Naive thymus-derived CD4-positive, alpha-beta T cell (primary cell): ENCODE measurements around the gene MYO9A. TPM values are rescaled to one million over a fixed set of nuclear protein-coding genes. Genes with fewer than 3 reads are reported as not detected.

Source experiments
- ATAC-seq: fragments of 150-1000 bp; cut with Tn5 transposase; 2 replicates; pipeline ENCODE4 v1.10.0; 2021; ENCODE audit warnings: mild to moderate bottlenecking, moderate library complexity
- CTCF ChIA-PET: fragments of 350-600 bp; sonication (Branson Sonifier 250); formaldehyde crosslinking; loops from one replicate; lab custom pipeline; 2021; ENCODE audit warnings: antibody characterized with exemption; lab: Charles Lee
- POLR2A ChIA-PET: fragments of 350-600 bp; sonication (Branson Sonifier 250); formaldehyde crosslinking; loops from one replicate; lab custom pipeline; 2021; ENCODE audit warnings: antibody characterized with exemption, inconsistent platforms; lab: Charles Lee
- DNase-seq, 9 donors: peaks; one replicate each; pipeline versions ENCODE4 v3.0.0 to v3.0.0-alpha.2; 2020 to 2022; ENCODE audit warnings: mixed read lengths in 1 of 9
- H3K27ac ChIP-seq: one replicate; pipeline ENCODE4 v1.7.0; 2013; ENCODE audit warnings: mild to moderate bottlenecking, low read depth, low read length, moderate library complexity
- H3K27me3 ChIP-seq, 2 donors: one replicate each; pipeline ENCODE4 v1.7.0; 2013; ENCODE audit warnings: low read length in 2 of 2, mild to moderate bottlenecking in 2 of 2, moderate library complexity in 2 of 2; ENCODE audit not compliant: control insufficient read depth in 2 of 2, insufficient read depth in 2 of 2
- H3K36me3 ChIP-seq, 3 experiments: 1 replicate in 2 of 3; 2 replicates in 1 of 3; pipeline ENCODE4 v1.7.0; 2013; ENCODE audit warnings: low read length in 3 of 3, mild to moderate bottlenecking in 3 of 3, moderate library complexity in 1 of 3; ENCODE audit not compliant: insufficient read depth in 3 of 3, control insufficient read depth in 2 of 3
- H3K4me1 ChIP-seq, 2 donors: one replicate each; pipeline ENCODE4 v1.7.0; 2013; ENCODE audit warnings: low read length in 2 of 2, mild to moderate bottlenecking in 2 of 2, moderate library complexity in 1 of 2; ENCODE audit not compliant: control insufficient read depth in 2 of 2, insufficient read depth in 2 of 2
- H3K4me3 ChIP-seq: 2 replicates; pipeline ENCODE4 v1.7.0; 2013; ENCODE audit warnings: mild to moderate bottlenecking, low read length
- H3K9me3 ChIP-seq, 3 experiments: 1 replicate in 2 of 3; 2 replicates in 1 of 3; pipeline ENCODE4 v1.7.0; 2013; ENCODE audit warnings: low read length in 3 of 3; ENCODE audit not compliant: control insufficient read depth in 2 of 3
- H3K27ac Mint-ChIP-seq, 9 donors: one replicate each; pipeline ENCODE4 v1.8.0; 2020 to 2022; ENCODE audit warnings: mixed read lengths in 9 of 9, mild to moderate bottlenecking in 8 of 9, moderate library complexity in 5 of 9, inconsistent platforms in 2 of 9
- H3K27me3 Mint-ChIP-seq, 5 donors: one replicate each; pipeline ENCODE4 v1.8.0; 2021 to 2022; ENCODE audit warnings: mixed read lengths in 5 of 5, mild to moderate bottlenecking in 1 of 5
- H3K36me3 Mint-ChIP-seq, 5 donors: one replicate each; pipeline ENCODE4 v1.8.0; 2020 to 2022; ENCODE audit warnings: mixed read lengths in 5 of 5, mild to moderate bottlenecking in 3 of 5, inconsistent platforms in 1 of 5
- H3K4me1 Mint-ChIP-seq, 7 donors: one replicate each; pipeline ENCODE4 v1.8.0; 2020 to 2022; ENCODE audit warnings: mixed read lengths in 7 of 7, mild to moderate bottlenecking in 3 of 7, inconsistent platforms in 1 of 7
- H3K4me3 Mint-ChIP-seq, 10 donors: one replicate each; pipeline ENCODE4 v1.8.0; 2020 to 2022; ENCODE audit warnings: mild to moderate bottlenecking in 10 of 10, mixed read lengths in 10 of 10, moderate library complexity in 6 of 10, inconsistent platforms in 2 of 10
- H3K9me3 Mint-ChIP-seq, 11 donors: one replicate each; pipeline ENCODE4 v1.8.0; 2020 to 2022; ENCODE audit warnings: mixed read lengths in 11 of 11, mild to moderate bottlenecking in 4 of 11, inconsistent platforms in 1 of 11, moderate library complexity in 1 of 11
- intact Hi-C, 2 donors: fragments of 100-400 bp; cut with micrococcal nuclease; formaldehyde crosslinking; loops; one replicate each; pipeline ENCODE4 v1.15.1; 2023
- polyA plus RNA-seq, 2 donors: library from polyadenylated mRNA; unstranded; fragments of 300-500 nt; fragmentation: Illumina TruSeq; gene quantifications; one replicate each; pipeline ENCODE4 v1.2.3, GENCODE V29; 2021
- total RNA-seq, 6 experiments: library from RNA in 5 of 6; stranded (reverse) in 5 of 6; gene quantifications; 1 replicate in 5 of 6; 2 replicates in 1 of 6; pipeline ENCODE4 v1.2.3 and lab custom pipeline; 2021 to 2026

MYO9A gene
- total and polyA plus RNA-seq, 7 experiments from 2014 or later = 8.4 to 53.3 (median 29.0) TPM

DNA sequence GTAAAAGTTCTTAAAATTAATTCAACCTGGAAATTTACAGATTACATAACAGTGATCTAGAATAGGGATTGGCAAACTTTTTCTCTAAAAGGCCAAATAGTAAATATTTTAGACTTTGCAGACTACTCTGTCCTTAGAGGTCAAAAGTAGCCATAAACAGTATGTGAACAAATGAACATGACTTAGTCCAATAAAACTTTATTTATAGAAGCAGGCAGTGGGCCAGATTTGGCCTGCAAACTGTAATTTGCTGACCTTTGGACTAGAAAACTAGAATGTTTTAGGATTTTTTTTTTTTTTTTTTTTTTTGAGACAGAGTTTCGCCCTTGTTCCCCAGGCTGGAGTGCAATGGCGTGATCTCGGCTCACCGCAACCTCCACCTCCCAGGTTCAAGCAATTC lies 12.3 kb upstream of the MYO9A start:
- no peak for ATAC-seq

GRCh38 chr15:72128359-72128758 lies 10.4 kb upstream of the MYO9A start:
- no peaks in the 10 kb centered on the region for H3K36me3 ChIP-seq
- no peak overlapping the region for H3K27ac Mint-ChIP-seq
- intact Hi-C loops = no loop called here
- CTCF ChIA-PET = no interaction called here
- no peaks in the 10 kb centered on the region for H3K27me3 ChIP-seq
- H3K27me3 Mint-ChIP-seq = peaks cover 0 to 7% (median 0%) of the 10 kb centered on the region in 5 donors
- no peak for ATAC-seq
- H3K4me1 ChIP-seq = no peaks in the 10 kb centered on the region
- no peaks in the 10 kb centered on the region for H3K36me3 Mint-ChIP-seq
- no peaks in the 10 kb centered on the region for H3K9me3 ChIP-seq
- no peak overlapping the region for H3K4me3 Mint-ChIP-seq
- no peaks in the 10 kb centered on the region for H3K9me3 Mint-ChIP-seq
- DNase-seq = no peak
- H3K4me1 Mint-ChIP-seq = no peaks in the 10 kb centered on the region
- no peak overlapping the region for H3K4me3 ChIP-seq
- no peak overlapping the region for H3K27ac ChIP-seq
- POLR2A ChIA-PET = no interaction called here

More for the DNA sequence above, 12.3 kb upstream of the MYO9A start:
- Mint-ChIP-seq H3K27ac (no peak overlapping the region), H3K27me3 (peaks cover 0 to 7% (median 0%) of the 10 kb centered on the region in 5 donors), H3K36me3 (no peaks in the 10 kb centered on the region), H3K4me1 (no peaks in the 10 kb centered on the region), H3K4me3 (no peak overlapping the region), H3K9me3 (no peaks in the 10 kb centered on the region)
- intact Hi-C loops = no loop called here
- no peak for DNase-seq
- Histone ChIP-seq H3K4me1 (no peaks in the 10 kb centered on the region), H3K36me3 (no peaks in the 10 kb centered on the region), H3K4me3 (no peak overlapping the region), H3K27ac (no peak overlapping the region), H3K27me3 (no peaks in the 10 kb centered on the region), H3K9me3 (no peaks in the 10 kb centered on the region)
- POLR2A ChIA-PET = no interaction called here
- CTCF ChIA-PET = no interaction called here

DNA sequence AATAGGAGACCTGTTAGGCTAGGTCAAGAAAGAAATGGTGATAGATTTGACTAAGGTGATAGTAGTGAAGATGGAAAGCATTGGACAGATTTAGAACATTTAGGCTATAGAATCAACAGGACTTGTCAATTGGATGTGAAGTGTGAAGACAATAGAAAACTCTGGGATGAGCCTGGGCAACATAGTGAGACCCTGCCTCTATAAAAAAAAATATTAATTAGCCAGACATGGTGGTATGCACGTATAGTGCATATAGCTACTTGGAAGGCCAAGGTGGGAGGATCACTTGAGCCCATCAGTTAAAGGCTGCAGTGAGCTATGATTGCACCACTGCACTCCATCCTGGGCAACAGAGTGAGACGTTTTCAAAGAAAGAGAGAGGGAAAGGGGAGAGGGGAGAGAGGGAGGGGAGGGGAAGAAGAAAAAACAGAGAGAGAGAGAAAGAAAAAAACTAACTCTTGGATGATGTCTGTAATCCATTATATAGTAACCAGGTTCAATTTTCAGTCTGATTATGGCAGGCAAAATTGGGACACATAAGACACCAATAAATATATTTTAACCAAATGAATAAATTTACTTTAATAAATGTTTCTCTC lies 9.9 kb upstream of the MYO9A start:
- no peaks in the 10 kb centered on the region for H3K27me3 ChIP-seq
- no peak overlapping the region for H3K27ac Mint-ChIP-seq
- no peaks in the 10 kb centered on the region for H3K36me3 Mint-ChIP-seq
- DNase-seq = no peak
- no peaks in the 10 kb centered on the region for H3K9me3 ChIP-seq
- H3K4me1 ChIP-seq = no peaks in the 10 kb centered on the region
- ChIA-PET POLR2A (interaction anchor here (0.7 to 1.2 kb wide), 2 partner anchors 8 to 383 kb away, joined by 3 to 4 read pairs; no protein-coding TSS in a partner anchor), CTCF (no interaction called here)
- no peaks in the 10 kb centered on the region for H3K4me1 Mint-ChIP-seq
- no peak overlapping the region for H3K4me3 ChIP-seq
- intact Hi-C loops = no loop called here
- ATAC-seq = no peak
- H3K4me3 Mint-ChIP-seq = no peak overlapping the region
- H3K36me3 ChIP-seq = no peaks in the 10 kb centered on the region
- no peak overlapping the region for H3K27ac ChIP-seq
- H3K9me3 Mint-ChIP-seq = no peaks in the 10 kb centered on the region
- peaks cover 0 to 7% (median 0%) of the 10 kb centered on the region in 5 donors for H3K27me3 Mint-ChIP-seq

GRCh38 chr15:72124218-72124617 lies 6.3 kb upstream of the MYO9A start:
- intact Hi-C loops = no loop called here
- H3K27ac ChIP-seq = no peak overlapping the region
- no peak overlapping the region for H3K4me3 ChIP-seq
- Mint-ChIP-seq H3K27ac (no peak overlapping the region), H3K36me3 (no peaks in the 10 kb centered on the region), H3K4me3 (no peak overlapping the region), H3K27me3 (peaks cover 0 to 4% (median 0%) of the 10 kb centered on the region in 5 donors), H3K9me3 (no peaks in the 10 kb centered on the region), H3K4me1 (peaks cover under 1 to 5% (median 2%) of the 10 kb centered on the region in 7 donors)
- ChIA-PET POLR2A (no interaction called here), CTCF (no interaction called here)
- DNase-seq (no peak), ATAC-seq (no peak)
- no peaks in the 10 kb centered on the region for H3K9me3 ChIP-seq
- no peaks in the 10 kb centered on the region for H3K27me3 ChIP-seq
- no peaks in the 10 kb centered on the region for H3K4me1 ChIP-seq
- H3K36me3 ChIP-seq = no peaks in the 10 kb centered on the region

GRCh38 chr15:72117486-72118016 lies 399 bp downstream of the MYO9A start:
- ChIA-PET CTCF (no interaction called here), POLR2A (interaction anchor here (0.6 to 0.9 kb wide), 3 partner anchors 110 to 114 kb away, joined by 3 read pairs; no protein-coding TSS in a partner anchor)
- intact Hi-C loops = loop anchor here (1.0 to 10.0 kb wide), 9 partner anchors 77 to 935 kb away; partner anchors contain the start of genes PARP6 (in 2 of the 2), PKM (in 2 of the 2), ADPGK (in 1 of the 2) and CELF6 (in 1 of the 2)
- no peaks in the 10 kb centered on the region for H3K36me3 Mint-ChIP-seq
- ATAC-seq (peak; percentile 59), DNase-seq (peak in 8 of 9 donors; percentile 40 to 78 (median 46))
- peak overlapping the region; percentile 89 to 99 (median 97) for H3K4me3 Mint-ChIP-seq
- H3K36me3 ChIP-seq = peaks cover 0 to 7% (median 0%) of the 10 kb centered on the region in 3 experiments
- H3K9me3 Mint-ChIP-seq = no peaks in the 10 kb centered on the region
- H3K27me3 ChIP-seq = no peaks in the 10 kb centered on the region
- H3K4me3 ChIP-seq = peak overlapping the region; percentile 79
- peaks cover 0 to 23% (median 0%) of the 10 kb centered on the region in 5 donors for H3K27me3 Mint-ChIP-seq
- no peaks in the 10 kb centered on the region for H3K9me3 ChIP-seq
- peak overlapping the region; percentile 94 for H3K27ac ChIP-seq
- H3K4me1 Mint-ChIP-seq = peaks cover 23 to 55% (median 47%) of the 10 kb centered on the region in 7 donors
- H3K27ac Mint-ChIP-seq = peak overlapping the region; percentile 81 to 99 (median 96)
- peaks cover 7 to 11% of the 10 kb centered on the region in 2 donors for H3K4me1 ChIP-seq

DNA sequence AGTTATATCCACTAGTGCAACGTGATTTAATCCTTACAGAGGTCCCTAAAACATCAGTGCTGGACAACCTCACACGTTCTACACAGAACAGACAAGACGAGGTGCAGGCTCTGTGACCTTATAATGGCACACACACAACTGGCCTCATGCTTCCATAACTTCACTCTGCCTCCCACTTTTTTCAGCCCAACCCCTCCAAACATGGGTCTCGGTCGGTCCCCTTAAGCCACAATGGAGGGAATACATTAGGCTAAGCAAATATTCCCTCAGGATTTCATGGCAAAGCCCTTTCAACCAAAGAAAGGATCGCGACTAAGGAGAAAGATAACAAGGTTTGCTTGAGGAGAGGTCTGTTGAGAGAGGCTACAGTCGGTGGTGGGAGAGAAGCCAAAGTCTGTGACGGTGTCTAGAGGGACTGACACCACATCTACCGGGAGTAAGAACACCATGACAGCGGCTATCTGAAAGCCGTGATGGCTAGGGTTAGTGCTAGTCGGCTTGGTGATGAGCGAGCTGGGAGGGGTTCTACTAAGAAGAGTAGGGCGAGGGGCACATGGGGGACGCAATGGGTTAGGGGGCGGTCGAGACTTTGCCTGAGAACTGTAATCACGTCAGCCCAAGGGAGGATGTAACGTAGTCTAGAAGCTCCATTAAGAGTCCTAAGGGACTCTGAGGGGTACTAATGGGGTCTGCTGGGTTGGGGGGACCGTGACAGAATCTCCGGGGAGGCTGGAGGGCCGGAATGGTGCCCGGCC lies 1.0 kb downstream of the MYO9A start:
- Mint-ChIP-seq H3K4me1 (peaks cover 23 to 55% (median 47%) of the 10 kb centered on the region in 7 donors), H3K4me3 (peak overlapping the region; percentile 89 to 99 (median 97)), H3K27ac (peak overlapping the region; percentile 67 to 99 (median 88)), H3K36me3 (no peaks in the 10 kb centered on the region), H3K27me3 (peaks cover 0 to 23% (median 0%) of the 10 kb centered on the region in 5 donors), H3K9me3 (no peaks in the 10 kb centered on the region)
- H3K36me3 ChIP-seq = peaks cover 0 to 7% (median 0%) of the 10 kb centered on the region in 3 experiments
- ChIA-PET POLR2A (interaction anchor here (0.6 kb wide), 1 partner anchor 110 kb away, joined by 3 read pairs; no protein-coding TSS in a partner anchor), CTCF (no interaction called here)
- peak overlapping the region; percentile 94 for H3K27ac ChIP-seq
- ATAC-seq (no peak), DNase-seq (peak in 5 of 9 donors; percentile 30 to 46 (median 44))
- peak overlapping the region; percentile 79 for H3K4me3 ChIP-seq
- no peaks in the 10 kb centered on the region for H3K9me3 ChIP-seq
- intact Hi-C loops = loop anchor here in 1 of 2 donors (10.0 kb wide), 1 partner anchor 78 kb away; the partner anchor contains the start of gene GRAMD2A
- H3K4me1 ChIP-seq = peaks cover 7 to 11% of the 10 kb centered on the region in 2 donors
- H3K27me3 ChIP-seq = no peaks in the 10 kb centered on the region
